GM19395 (cell line): ENCODE data around the gene TMEM151B.
A peak's percentile ranks its signal among the peaks of the same experiment; 100 is the strongest.

Experiments
- ATAC-seq: cut with Tn5 transposase; IDR thresholded peaks from one replicate; pipeline ENCODE4 v1.9.1; 2021; ENCODE audit warnings: mild to moderate bottlenecking, moderate library complexity; ENCODE audit not compliant: unreplicated experiment

The TMEM151B gene

GRCh38 chr6:44262467-44263353 lies 7.5 kb upstream of the TMEM151B start:
- no peak for ATAC-seq

GRCh38 chr6:44263354-44264100 lies 6.7 kb upstream of the TMEM151B start:
- ATAC-seq = no peak

GRCh38 chr6:44264154-44265006 lies 5.9 kb upstream of the TMEM151B start:
- ATAC-seq = peak; percentile 32

GRCh38 chr6:44265007-44265721 lies 5.1 kb upstream of the TMEM151B start, which contains the start of gene NFKBIE:
NFKBIE (minus strand) TSS chr6:44265551; CDS start chr6:44265346, 205 bp downstream.
- peak; percentile 42 for ATAC-seq

GRCh38 chr6:44265722-44266233 lies 4.5 kb upstream of the TMEM151B start:
- no peak for ATAC-seq

- ATAC-seq = peak; percentile 40
Observed at GRCh38 chr6:44266347-44266746, 3.9 kb upstream of the TMEM151B start.

- ATAC-seq = no peak
Observed at GRCh38 chr6:44267252-44267651, 3.0 kb upstream of the TMEM151B start.

- ATAC-seq = no peak
Observed at GRCh38 chr6:44268095-44268628, 2.1 kb upstream of the TMEM151B start.

GRCh38 chr6:44269178-44269920 lies 901 bp upstream of the TMEM151B start:
- ATAC-seq = no peak

GRCh38 chr6:44270526-44271405 lies 516 bp downstream of the TMEM151B start:
- ATAC-seq = no peak

- no peak for ATAC-seq
Observed at GRCh38 chr6:44271406-44271723, 1.1 kb downstream of the TMEM151B start.

- ATAC-seq = no peak
Observed at GRCh38 chr6:44271914-44272313, 1.7 kb downstream of the TMEM151B start.

GRCh38 chr6:44272529-44272928 lies 2.3 kb downstream of the TMEM151B start:
- ATAC-seq = no peak

- no peak for ATAC-seq
Observed at GRCh38 chr6:44272999-44273566, 2.8 kb downstream of the TMEM151B start.

GRCh38 chr6:44273617-44274016 lies 3.4 kb downstream of the TMEM151B start:
- ATAC-seq = no peak

GRCh38 chr6:44275271-44275748 lies 5.1 kb downstream of the TMEM151B start:
- no peak for ATAC-seq

- ATAC-seq = no peak
Observed at GRCh38 chr6:44275749-44276648, 5.7 kb downstream of the TMEM151B start.
